Breast epithelium (tissue), 4 donors: ENCODE data around the gene CAMK1G. TPM values are rescaled to one million over a fixed set of nuclear protein-coding genes. Genes with fewer than 3 reads are reported as not detected.

Experiments used
- DNase-seq, 2 donors: peaks; one replicate each; pipeline ENCODE4 v3.0.0-alpha.2; 2019; ENCODE audit warnings: low spot score in 2 of 2
- H3K27ac ChIP-seq, 2 donors: fragments of 200-600 bp; sonication (generic) in 1 of 2; one replicate each; pipeline ENCODE4 v1.5.1; 2016 to 2019; ENCODE audit warnings: mild to moderate bottlenecking in 1 of 2
- H3K27me3 ChIP-seq, 2 donors: fragments of 200-600 bp; sonication (generic) in 1 of 2; one replicate each; pipeline versions ENCODE4 v1.5.1 to v1.6.0; 2017 to 2019; ENCODE audit warnings: control low read depth in 1 of 2, mild to moderate bottlenecking in 1 of 2
- H3K36me3 ChIP-seq: fragments of 200-600 bp; one replicate; pipeline ENCODE4 v1.5.1; 2019
- H3K4me1 ChIP-seq, 2 donors: fragments of 200-600 bp; sonication (generic); one replicate each; pipeline ENCODE4 v1.5.1; 2016 to 2019; ENCODE audit warnings: control low read depth in 1 of 2
- H3K4me3 ChIP-seq, 3 donors: fragments of 200-600 bp; sonication (generic); 1 replicate in 2 of 3; 2 replicates in 1 of 3; pipeline ENCODE4 v1.5.1; 2016 to 2019; ENCODE audit warnings: mild to moderate bottlenecking in 3 of 3, moderate library complexity in 2 of 3
- H3K9me3 ChIP-seq, 2 donors: fragments of 200-600 bp; sonication (generic) in 1 of 2; one replicate each; pipeline ENCODE4 v1.5.1; 2016 to 2019; ENCODE audit warnings: control low read depth in 1 of 2
- POLR2A ChIP-seq: fragments of 450-650 bp; IDR thresholded peaks from one replicate; pipeline ENCODE4 v1.6.1; 2016; ENCODE audit warnings: antibody characterized with exemption, mild to moderate bottlenecking, moderate library complexity
- POLR2AphosphoS5 ChIP-seq, 3 donors: sonication (generic); formaldehyde crosslinking; IDR thresholded peaks; one replicate each; pipeline ENCODE4 v1.6.1; 2017; ENCODE audit warnings: antibody characterized with exemption in 3 of 3
- intact Hi-C: fragments of 100-400 bp; cut with DNase I; formaldehyde crosslinking; loops from one replicate; pipeline ENCODE4 v1.15.1; 2023; ENCODE audit warnings: low total_unique reads
- total RNA-seq, 3 donors: library from RNA; depleted of rRNA; stranded (reverse); fragments of >200 nt; gene quantifications; one replicate each; pipeline ENCODE4 v1.1.0, GENCODE V29; 2016
- TF ChIP-seq, protein P1 (sequence below), 3 donors: fragments of 450-650 bp; IDR thresholded peaks; one replicate each; pipeline ENCODE4 v1.5.1; 2016 to 2017; ENCODE audit warnings: antibody characterized with exemption in 3 of 3, mild to moderate bottlenecking in 3 of 3, moderate library complexity in 3 of 3

CAMK1G gene
- total RNA-seq, 3 donors from 2014 or later = 0.16 to 1.8 TPM; not detected in 1

DNA sequence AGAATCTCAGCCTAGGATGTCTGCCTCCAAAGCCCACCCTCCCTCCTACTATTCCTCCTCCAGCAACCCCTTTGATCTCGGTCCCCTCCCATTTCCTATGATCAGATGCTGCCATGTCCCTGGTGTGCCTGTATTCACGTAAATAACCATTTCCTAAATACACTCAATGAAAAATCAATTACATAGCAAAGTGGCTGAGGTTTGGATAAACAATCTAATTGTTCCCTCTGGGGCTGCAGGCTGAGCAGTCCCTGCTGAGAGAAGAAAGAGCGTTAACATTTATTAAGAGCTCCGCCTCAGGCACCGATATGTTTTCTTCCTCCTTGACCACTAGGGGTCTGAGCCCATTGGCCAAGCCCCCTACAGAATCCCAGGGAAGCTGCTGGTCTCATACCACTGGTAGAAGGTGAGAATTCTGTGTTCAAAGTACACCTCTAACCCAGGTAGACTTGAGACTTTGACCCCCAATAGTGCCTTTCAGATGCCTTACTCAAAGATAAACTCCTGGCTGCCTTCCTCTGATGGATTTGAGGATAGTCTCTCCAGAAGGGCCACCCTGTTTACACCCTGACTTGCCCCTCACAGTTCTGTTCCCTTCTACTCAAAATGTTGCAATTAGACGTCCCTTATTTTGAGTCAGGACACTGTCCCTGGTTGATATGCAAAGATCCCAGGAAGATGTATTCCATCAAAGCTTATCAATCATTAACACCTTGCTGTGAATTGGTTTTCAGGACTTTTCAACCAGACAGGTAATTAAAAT is 33.9 kb upstream of the CAMK1G start:
- intact Hi-C loops = loop anchor here (5.0 kb wide), 1 partner anchor 1123 kb away; no protein-coding TSS in a partner anchor
- H3K4me3 ChIP-seq = no peak overlapping the region
- H3K4me1 ChIP-seq = no peaks in the 10 kb centered on the region
- H3K36me3 ChIP-seq = no peaks in the 10 kb centered on the region
- no peak overlapping the region for H3K27ac ChIP-seq
- no peak for TF ChIP-seq POLR2AphosphoS5 (IDR thresholded peaks at IDR 0.05)
- TF ChIP-seq, protein P1, sequence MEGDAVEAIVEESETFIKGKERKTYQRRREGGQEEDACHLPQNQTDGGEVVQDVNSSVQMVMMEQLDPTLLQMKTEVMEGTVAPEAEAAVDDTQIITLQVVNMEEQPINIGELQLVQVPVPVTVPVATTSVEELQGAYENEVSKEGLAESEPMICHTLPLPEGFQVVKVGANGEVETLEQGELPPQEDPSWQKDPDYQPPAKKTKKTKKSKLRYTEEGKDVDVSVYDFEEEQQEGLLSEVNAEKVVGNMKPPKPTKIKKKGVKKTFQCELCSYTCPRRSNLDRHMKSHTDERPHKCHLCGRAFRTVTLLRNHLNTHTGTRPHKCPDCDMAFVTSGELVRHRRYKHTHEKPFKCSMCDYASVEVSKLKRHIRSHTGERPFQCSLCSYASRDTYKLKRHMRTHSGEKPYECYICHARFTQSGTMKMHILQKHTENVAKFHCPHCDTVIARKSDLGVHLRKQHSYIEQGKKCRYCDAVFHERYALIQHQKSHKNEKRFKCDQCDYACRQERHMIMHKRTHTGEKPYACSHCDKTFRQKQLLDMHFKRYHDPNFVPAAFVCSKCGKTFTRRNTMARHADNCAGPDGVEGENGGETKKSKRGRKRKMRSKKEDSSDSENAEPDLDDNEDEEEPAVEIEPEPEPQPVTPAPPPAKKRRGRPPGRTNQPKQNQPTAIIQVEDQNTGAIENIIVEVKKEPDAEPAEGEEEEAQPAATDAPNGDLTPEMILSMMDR (IDR thresholded peaks at IDR 0.05) = no peak
- TF ChIP-seq POLR2A = no peak
- no peak for DNase-seq
- no peaks in the 10 kb centered on the region for H3K9me3 ChIP-seq
- H3K27me3 ChIP-seq = no peaks in the 10 kb centered on the region

DNA sequence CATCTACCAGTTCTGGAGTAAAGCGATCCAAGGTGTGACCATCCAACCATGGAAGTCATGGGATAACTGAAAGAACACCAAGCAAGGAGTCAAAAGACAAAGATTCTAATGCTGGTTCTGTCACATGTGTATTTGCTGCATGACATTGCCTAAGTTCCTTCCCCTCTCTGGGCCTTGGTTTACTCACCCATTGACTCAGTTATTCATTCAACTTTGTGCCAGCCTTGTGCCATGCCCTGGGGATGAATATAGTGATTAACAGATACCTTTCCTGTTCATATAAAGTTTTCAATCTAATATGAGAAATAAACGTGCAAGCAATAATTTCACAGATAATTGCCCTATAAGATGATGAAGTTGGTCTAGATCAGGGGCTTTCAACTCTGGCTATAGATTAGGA is 33.0 kb upstream of the CAMK1G start:
- no peak for DNase-seq
- Histone ChIP-seq H3K4me1 (no peaks in the 10 kb centered on the region), H3K9me3 (no peaks in the 10 kb centered on the region), H3K36me3 (no peaks in the 10 kb centered on the region), H3K27me3 (no peaks in the 10 kb centered on the region), H3K27ac (no peak overlapping the region), H3K4me3 (no peak overlapping the region)
- intact Hi-C loops = loop anchor here (5.0 kb wide), 1 partner anchor 1122 kb away; no protein-coding TSS in a partner anchor
- TF ChIP-seq POLR2AphosphoS5 (IDR thresholded peaks at IDR 0.05) (no peak), POLR2A (no peak)
- TF ChIP-seq, protein P1 (IDR thresholded peaks at IDR 0.05) = no peak

DNA sequence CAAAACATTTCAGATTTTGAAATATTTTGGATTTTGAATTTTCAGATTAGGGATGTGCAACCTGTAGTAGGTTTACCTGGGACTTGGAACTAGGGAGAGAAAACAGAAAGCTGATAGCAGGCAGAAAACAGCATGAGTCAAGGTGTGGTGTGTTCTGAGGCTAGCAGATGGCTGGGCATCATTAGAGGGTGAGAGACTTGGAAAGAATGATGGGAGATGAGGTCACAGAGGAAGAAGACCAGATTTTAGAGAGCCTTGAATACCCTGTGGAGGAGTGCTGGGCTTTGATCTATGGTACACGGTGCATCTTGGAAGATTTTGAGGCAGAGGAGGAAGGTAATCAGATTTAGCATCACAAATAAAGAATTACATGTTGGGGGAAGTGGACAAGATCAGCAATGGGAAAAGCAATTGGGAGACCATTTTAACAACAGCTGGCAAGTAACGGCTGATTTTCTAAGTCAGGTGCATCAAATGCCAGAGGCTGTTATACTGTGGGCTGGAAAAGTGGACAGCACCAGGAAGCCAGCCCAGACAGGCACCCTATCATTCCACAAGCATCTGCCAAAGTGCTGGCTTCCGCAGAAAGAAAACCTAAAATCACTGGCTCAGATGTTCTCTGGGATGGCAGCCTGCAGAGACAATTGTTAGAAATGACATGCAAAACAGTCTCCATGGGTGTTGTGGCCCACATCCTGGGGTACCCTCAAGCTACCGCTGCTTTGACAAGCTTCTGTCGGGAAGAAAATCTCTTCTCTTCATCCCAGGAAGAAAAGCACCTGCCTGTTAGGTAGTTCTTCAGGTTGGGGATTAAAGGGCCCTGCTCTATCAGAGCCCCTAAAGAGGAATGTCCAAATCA is 30.9 kb upstream of the CAMK1G start:
- Histone ChIP-seq H3K4me1 (no peaks in the 10 kb centered on the region), H3K9me3 (no peaks in the 10 kb centered on the region), H3K27me3 (no peaks in the 10 kb centered on the region), H3K4me3 (no peak overlapping the region), H3K27ac (no peak overlapping the region), H3K36me3 (no peaks in the 10 kb centered on the region)
- no peak for DNase-seq
- intact Hi-C loops = loop anchor here (5.0 kb wide), 1 partner anchor 1120 kb away; no protein-coding TSS in a partner anchor
- TF ChIP-seq, protein P1 (IDR thresholded peaks at IDR 0.05) = no peak
- TF ChIP-seq POLR2AphosphoS5 (IDR thresholded peaks at IDR 0.05) = no peak
- no peak for TF ChIP-seq POLR2A

DNA sequence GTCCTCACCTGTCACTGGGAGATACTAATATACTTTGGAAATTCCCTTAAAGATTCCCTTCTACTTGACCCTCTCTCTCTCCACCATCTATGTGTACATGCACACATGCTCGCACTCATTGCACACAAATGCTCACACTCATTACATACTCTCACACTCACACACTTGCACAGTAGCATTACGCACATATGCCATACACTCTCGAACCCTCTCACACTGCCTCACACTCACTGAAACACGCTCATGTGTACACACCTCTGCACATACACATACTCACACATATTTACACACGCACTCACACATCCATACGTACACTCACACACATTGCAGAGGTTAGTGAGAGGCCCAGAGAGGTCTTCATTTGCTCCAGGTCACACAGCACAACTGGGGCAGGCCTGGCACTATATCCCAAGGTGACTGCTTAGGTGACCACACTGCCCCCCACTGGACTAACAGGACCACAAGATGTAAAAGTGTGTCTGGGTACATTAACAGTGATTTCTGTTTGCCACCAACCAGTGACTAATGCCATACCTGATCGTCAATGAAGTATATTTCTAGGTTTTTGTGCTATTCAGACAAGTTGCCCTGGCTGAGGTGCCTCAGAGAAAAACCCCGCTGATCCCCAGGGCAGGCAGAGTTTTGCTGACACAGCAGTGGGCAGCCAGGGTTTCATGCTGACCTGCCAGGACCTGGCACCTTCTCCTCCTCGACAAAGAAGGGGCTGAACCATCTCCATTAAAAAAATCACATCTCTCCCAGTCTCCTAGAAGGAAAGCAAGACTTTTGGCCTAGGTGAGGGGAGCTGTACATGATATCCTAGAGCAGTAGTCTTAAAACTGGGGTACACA is 28.5 kb upstream of the CAMK1G start:
- intact Hi-C loops = loop anchor here (5.0 kb wide), 1 partner anchor 1117 kb away; no protein-coding TSS in a partner anchor
- TF ChIP-seq POLR2A (no peak), POLR2AphosphoS5 (IDR thresholded peaks at IDR 0.05) (no peak)
- TF ChIP-seq, protein P1 (IDR thresholded peaks at IDR 0.05) = no peak
- Histone ChIP-seq H3K36me3 (no peaks in the 10 kb centered on the region), H3K4me1 (no peaks in the 10 kb centered on the region), H3K4me3 (no peak overlapping the region), H3K27ac (no peak overlapping the region), H3K27me3 (no peaks in the 10 kb centered on the region), H3K9me3 (no peaks in the 10 kb centered on the region)
- no peak for DNase-seq
